GM21515 (cell line): Measurements from ENCODE around the gene GAN.
"Not testable (repeated sequence)": the region's sequence is repeated elsewhere in the genome, so short reads cannot be mapped to it uniquely, and the experiment has no call there.

Experiments
- ATAC-seq: cut with Tn5 transposase; IDR thresholded peaks from one replicate; pipeline ENCODE4 v1.9.1; 2021; ENCODE audit not compliant: unreplicated experiment

GAN gene

DNA sequence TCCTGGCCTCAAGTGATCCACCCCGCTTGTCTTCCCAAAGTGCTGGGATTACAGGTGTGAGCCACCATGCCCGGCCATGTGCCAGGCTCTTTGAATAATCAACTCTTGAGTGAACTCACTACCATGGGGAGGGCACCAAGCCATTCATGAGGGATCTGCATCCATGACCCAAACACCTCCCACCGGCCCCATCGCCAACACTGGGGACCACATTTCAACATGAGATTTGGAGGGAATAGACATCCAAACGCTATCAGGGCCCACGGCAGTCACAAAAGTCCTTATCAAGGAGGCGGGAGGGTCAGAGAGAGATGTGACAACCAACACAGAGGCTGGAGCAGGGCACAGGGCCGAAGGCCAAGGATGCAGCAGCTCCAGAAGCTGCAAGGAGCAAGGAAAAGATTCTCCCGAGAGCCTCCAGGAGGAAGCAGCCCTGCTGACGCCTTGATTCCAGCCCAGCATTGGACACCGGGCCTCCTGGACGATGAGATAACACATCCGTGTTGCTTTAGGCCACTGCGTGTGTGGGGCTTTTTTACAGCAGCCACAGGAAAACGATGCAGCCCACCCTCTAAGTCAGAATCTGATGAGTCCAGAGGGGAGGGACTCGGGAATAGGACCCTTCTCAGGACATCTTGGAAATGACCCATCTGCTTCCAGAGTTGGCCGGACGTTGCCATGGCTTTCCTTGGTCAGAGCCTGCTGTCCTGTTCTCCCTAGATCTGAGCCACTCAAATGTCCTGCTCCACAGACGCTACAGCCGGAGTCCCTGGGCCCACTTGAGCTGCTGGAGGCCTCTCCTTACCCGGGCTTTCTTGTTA is 82.5 kb downstream of the GAN start:
- ATAC-seq: no peak

DNA sequence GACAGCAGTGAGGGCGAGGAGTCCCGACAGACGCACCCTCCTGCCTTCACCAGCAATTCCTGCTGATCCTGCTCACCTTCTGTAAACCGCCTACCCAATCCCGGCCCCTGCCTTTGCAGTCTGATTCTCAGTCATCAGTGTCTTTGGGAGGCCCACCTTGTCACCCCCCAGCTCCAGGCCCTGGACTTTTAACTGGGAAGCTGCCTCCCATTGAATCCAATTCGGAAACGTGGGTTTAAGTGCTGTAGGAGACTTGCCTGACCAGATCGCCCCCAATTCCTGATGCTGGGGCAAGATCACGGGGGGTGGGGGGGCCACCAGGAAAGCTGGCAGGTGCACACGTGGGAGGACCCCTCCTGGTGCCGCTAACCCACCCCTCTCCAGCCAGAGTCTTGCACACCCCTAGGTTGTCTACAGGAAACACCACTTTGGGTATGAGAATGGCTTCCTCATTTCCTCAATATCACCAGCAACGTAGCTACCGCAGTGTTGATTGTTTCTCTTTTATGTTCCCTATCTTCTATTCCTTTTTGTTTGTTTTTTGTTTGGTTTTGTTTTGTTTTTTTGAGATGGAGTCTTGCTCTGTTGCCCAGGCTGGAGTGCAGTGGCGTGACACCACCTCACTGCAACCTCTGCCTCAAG is 83.2 kb downstream of the GAN start:
- ATAC-seq: no peak

DNA sequence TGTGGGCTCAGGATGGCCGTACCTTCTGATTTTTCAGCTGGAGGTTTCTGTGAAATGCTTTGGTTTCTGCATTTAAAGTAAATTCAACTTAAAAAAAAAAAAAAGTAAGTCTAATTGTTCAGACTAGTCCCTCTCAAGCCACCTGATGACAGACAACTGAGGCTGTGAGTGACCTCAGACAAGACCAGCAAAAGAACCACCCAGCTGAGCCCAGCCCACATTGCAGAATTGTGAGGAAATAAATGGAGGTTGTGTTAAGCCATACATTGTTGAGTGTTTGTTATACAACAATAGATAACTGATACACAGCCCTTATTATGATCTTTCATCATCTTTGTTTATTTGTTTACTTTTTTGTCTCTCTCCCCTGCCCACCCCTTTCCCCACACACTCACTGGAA is 85.1 kb downstream of the GAN start:
- ATAC-seq: no peak

DNA sequence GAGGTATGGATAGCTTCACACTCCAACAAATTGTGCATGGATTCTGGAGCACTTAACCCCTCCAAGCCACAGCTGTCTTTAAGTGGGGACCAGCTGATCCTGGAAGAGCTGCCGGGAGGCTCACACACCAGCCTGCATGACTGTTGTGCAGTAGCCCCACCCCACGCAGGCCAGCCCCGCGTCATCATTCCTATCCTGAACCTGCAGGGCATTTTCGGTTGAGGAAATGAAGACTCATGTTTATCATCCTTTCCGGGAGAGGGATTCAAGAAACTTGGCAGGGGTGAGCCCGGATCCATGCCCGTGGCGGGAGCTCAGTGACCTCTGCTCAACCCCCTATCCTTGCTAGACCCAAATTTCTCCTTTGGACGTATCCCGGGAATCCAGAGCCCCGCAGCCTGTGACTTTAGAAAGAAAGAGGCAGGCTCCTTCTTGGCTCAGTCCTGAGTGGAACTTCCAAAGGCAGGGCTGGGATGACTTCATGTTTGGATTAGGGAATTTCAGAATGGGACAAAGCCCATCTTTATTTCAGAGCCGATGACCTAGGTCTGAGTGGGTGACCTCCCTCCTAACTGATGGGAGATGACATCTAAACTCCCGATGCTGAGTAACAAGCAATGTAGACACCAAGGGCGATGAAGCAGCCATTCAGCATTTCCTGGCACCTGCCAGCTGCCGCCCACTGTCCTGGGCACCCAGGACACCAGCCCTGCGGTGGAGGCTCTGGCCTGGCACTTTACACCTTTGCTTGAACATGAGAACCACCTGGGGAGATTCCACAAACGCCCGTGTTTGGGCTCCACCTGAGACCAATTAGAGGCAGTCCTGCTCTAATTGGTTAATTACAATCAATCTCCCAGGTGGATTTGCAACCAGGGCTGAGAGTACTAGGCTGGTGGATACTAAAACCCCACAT is 86.5 kb downstream of the GAN start:
- no peak for ATAC-seq

DNA sequence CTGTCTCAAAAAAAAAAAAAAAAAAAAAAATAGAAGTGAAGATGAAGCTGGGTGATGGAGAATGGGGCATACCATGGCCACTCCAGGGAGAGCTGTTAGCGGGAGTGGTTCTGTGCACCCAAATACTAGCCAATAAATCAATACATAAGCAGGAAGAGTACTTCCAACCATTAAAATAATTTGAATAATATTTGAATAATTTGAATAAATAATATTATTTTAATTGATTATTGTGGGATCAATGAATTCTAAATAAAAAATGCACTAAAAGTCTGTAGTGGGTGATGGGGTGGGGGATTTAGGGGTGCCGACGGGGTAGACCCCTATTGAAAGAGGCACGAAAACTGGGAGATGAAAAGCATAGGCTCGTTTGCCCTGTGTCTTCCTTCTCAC is 88.4 kb downstream of the GAN start:
- ATAC-seq: no peak

DNA sequence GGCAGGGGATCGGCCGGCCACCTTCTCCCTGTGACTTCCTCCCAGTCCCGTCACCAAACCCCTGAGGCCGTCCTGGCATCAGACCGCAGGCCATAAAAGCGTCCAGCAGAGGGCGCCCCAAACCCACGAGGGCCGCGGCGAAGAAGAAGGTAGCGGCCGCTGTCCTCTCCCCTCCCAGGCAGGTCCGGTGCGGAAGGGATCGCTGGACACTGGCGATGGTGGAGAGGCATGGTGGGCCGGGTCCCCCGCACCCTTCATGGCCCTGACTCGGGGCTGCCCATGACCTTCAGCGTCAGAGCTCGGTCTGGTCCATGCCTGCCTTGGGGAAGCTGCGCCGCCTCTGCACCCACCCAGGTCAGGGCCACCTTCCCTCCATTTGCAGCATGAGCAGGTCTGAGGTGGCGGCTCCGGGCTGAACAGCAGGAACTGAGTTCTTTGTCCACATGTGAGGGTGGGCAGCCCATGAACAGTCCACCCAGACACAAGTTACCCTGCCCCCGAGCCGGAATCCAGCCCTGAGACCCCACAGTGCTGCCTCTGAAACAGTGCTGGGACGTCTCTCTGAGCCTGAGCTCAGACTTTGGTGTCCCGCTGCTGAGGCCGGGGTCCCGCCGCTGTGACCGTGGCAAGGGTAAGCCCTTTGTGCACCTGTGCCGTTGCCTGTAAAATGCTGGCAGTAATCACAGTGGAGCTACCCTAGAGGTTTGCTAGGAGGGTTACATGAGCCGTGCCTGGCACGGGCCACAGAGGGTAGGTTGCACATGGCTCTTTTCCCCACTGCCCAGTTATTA is 89.0 kb downstream of the GAN start:
- ATAC-seq: peak; percentile 69

DNA sequence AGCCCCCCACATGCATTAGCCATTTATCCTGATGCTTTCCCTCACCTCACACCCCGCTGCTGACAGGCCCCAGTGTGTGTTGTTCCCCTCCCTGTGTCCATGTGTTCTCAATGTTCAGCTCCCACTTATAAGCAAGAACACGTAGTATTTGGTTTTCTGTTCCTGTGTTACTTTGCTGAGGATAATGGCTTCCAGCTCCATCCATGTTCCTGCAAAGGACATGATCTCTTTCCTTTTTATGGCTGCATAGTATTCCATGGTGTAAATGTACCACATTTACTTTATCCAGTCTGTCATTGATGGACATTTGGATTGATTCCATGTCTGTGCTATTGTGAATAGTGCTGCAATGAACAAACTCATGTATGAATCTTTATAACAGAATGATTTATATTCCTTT is 90.2 kb downstream of the GAN start:
- ATAC-seq: not testable (repeated sequence)

DNA sequence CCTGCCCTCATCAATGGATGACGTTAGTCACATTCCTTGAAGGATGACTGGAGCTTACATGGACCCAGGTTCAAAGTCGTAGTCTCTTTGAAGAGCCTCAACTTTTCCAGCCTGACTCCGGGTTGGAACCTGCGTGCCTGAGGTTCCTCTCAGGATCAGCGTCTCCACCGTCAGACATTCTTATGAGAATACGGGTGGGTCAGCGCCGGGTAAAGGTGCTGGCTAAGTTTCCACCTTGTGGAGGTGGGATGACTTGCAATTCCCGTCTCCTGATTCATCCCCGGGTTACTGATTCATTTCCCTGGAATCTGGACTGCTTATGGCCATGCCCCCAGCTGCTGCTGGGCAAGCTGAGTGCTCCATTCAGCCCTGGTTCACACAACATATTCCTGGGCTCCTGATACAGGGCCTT is 90.9 kb downstream of the GAN start:
- no peak for ATAC-seq

DNA sequence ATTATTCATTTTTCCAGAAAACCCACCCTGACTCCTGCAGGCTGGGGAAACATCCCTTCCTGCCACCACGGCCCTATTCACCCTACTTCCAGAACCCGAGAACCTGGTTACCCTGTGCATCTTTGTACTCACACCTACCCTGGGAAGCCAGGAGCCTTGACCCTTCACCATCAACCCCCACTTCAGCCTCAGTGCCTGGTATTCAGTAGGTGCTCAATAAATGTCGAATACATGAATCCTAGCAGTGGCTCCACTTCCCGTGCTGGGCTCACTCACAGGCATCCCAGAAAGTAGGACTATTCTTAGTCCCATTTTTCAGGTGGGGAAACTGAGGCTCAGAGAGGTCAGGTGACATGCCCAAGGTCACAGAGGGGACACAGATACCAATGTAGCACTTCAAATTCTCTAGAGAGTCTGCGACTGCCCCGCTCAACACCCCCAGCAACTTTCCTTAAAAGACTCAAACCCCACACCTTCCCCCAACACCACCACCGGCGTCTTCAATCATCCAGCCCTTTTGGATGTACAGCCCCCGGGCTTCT is 93.7 kb downstream of the GAN start:
- ATAC-seq: no peak

DNA sequence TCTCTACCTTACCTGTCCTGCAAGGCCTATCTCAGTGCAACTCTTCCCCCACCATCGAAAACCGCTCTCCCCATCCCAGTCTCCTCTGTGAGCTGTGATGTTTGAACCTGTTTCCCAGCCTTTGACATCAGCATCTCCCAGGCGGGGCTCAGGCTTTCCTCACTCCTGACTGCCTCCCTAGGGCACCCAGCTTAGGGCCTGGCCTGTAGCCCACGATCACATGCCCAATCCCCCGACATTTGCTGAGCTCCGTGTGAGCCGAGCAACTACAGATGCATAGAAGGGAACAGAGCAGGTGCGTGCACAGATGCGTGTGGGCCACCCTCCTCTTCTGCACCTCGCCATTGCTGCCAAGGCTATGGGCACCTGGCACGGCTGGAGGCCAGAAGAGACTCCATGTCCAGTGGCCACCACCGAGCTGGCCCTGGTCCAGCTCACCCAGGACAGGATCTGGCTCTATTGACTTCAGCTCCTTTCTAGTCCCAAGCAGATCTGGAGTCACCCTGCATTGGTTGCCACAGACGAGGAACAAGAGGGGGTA is 94.3 kb downstream of the GAN start:
- ATAC-seq: no peak

DNA sequence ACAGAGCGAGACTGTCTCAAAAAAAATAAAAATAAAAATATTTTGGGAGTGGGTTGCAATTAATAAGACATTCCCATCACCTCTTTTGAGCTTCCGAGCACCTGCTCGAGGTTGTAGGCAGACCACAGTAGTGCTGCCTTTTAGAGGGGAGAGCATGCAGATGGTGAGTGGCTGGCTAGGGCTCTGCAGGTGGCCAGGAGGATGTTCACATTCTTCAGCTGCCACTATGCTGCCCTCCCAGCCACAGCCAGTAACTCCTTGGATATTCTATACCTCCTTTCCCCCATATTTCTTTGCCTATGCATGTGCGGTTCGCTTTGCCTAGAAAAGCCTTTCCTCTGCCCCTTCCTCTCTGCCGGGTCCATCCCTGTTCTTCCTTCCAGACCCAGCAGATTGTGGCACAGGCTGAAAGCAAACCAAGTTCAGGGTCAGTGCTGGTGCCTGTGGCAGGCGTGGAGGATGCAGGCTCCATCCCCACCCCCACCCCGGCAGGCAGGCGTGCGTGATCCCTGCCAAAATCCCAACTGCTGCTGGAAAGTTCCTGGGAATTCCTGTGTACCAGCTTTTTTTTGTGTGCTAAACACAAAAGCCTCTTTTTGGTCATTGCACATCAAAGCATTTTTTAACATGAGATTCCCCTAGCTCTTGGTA is 96.0 kb downstream of the GAN start:
- no peak for ATAC-seq

DNA sequence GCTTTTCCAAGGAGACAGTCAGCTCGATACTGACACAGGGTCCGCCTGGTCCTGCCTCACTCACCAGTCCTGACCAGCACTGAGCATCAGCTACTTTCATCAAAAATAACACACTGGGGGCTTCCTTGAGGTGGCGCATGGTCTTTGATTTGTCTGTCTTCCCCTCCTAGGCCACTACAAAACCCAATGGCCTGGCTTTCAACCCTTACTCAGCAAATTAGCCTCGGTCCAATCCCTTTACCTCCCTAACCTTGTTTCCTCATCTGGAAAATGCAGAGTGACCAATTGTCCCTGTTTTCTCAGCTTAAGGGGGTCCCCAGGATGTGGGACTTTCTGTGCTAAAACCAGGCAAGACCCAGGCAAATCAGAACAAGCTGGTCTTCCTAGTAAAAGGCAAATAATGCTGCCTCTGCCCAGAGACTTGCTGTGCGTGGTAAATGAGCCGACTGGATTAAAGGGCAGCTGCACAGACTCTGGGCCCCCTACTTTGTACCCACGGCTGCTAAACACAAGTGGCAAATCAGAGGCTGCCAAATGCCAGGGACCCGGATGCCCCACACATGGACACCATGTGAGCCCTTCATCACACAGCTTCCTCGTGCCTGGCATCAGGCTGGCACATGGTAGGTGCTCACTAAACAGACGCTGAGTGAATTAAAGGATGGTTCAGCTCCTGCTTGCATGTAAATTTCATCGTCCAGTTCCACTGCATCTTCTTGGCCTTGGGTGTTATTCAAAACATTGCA is 98.7 kb downstream of the GAN start:
- ATAC-seq: no peak

DNA sequence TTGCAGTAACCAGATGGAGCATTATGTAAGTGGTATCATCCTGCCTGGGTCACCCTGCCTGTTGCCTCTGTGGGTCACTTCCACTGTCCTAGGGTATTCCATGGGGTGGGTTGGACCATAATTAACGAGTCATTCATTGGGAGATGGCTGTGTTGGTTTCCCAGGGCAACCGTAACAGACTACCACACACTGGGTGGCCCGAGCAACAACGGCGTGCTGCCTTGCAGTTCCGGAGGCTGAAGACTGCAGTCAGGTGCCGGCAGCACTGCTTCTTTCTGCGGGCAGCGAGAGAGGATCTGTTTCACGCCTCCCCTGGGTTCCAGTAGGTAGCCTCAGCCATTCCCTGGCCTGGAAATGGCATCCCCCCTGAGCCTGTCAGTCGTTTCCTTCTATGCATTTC is 101.0 kb downstream of the GAN start:
- ATAC-seq: no peak

DNA sequence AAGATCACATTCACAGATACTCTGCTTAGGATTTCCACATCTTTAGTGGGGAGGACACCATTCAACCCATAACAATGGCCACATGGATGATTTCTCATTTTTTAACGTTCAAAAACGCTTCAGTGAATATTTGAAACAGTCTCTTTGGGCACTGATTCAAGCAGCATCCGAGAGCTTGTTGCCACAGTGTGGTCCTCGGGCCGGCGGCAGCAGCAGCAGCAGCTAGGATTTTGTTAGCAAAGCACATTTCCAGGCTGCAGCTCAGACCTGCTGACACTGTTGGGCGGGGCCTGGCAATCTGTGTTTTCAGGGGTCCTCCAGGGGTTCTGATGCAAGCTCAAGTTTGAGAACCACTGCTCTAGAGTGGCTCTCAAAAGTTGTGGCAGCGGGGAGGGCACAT is 102.0 kb downstream of the GAN start:
- ATAC-seq: no peak

DNA sequence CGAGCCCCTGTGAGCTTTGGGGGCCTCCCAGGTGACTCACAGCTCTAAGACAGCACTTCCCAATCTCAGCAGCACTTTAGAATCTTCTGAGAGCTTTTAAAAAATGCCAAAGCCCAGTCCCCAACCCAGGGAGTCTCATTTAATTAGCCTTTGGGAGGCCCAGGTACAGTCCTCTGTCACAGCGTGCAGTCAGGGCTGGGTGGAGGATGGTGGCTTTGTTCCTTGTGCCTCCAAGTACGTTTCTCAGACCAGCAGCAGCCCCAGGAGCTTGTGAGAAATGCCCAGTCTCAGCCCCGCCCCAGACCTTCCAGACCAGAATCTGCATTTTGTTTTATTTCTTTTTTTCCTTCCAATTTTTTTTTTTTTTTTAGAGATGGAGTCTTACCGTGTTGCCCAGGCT is 102.4 kb downstream of the GAN start:
- ATAC-seq: no peak

DNA sequence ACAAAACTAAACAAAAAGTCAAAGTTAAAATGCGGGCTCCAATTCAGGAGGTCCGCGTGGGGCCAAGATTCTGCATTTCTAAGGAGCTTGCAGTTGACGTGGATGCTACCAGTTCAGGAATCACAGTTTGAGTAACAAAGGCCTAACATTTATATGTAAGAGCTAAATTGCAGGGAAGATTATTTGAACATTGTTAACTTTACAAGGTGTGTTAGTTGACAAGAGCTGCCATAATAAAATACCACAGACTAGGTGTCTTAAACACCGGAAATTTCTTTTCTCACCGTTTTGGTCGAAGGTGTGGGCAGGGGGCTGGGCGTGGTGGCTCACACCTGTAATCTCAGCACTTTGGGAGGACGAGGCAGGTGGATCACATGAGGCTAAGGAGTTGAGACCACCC is 105.0 kb downstream of the GAN start:
- ATAC-seq: no peak

DNA sequence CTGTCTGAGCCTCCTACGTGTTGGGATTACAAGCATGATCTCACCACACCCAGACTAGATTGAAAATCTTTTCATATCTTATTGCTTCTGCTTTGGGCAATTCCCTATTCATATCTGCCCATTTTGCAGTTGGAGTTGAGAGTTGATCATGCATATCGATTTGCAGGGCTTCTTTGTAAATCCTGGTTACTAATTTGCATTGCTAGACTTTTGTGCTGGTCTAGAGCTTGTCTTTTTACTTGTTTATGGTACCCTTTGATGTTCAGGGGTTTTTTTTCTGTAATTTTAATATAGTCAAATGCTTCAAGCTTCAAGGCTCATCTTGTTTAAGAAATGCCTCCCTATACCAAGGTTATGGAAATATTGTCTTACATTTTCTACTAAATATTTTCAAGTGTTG is 106.4 kb downstream of the GAN start:
- ATAC-seq: no peak

DNA sequence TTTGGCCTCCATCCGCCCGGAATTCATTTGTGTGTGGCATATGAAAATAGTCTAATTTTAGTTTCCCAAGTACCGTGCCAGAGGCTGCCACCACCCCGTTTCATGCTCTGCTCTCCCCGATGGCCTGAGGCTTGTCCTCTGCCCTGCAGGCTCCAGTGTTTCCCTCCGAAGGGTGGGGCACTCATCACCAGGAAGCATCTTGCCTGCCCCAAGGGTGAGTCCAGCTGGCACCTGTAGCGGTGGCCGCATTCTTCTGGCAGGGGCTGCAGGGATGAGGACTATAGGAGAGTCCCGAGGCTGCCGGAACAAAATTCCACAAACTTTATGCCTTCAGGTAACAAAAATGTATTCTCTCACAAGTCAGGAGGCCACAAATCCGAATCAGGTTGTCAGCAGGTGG is 106.8 kb downstream of the GAN start:
- no peak for ATAC-seq

DNA sequence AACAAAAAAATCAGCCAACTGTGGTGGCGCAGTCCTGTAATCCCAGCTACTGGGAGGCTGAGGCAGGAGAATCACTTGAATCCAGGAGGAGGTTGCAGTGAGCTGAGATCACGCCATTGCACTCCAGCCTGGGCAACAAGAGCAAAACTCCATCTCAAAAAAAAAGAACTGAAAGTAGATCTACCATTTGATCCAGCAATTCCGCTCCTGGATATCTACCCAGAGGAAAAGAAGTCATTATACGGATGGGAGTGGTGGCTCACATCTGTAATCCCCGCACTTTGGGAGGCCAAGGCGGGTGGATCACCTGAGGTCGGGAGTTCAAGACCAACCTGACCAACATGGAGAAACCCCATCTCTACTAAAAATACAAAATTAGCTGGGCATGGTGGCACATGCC is 107.4 kb downstream of the GAN start:
- not testable (repeated sequence) for ATAC-seq
